ENCODE data around the gene NCAM2. TPM values are rescaled to one million over a fixed set of nuclear protein-coding genes. Genes with fewer than 3 reads are reported as not detected.
A peak's percentile ranks its signal among the peaks of the same experiment; 100 is the strongest.

NCAM2 gene
- total RNA-seq, 1 donor from 2014 or later = 15.9 TPM

DNA sequence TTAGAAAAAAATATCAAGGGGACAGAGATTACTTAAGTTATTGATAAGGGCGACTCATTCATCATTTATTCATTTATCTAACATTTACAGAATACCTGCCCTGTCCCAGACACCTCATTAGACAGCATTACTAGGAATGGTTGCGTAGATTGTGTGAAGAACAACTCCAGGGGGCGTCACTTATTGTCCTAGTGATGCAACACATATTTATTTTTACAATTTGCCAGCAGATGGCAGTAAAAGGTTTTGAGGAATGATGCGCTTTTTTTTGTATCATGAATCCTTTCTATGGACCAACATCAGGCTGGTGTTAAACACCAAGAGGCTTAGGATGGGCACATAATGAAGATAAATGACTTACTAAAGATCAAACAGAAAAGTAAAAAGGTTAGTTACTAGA is 5.5 kb downstream of the NCAM2 start:
- H3K4me1 ChIP-seq = peaks cover 5% of the 10 kb centered on the region
- DNase-seq (no peak), ATAC-seq (no peak)
- intact Hi-C loops (cut with DNase I) = no loop called here
- TF ChIP-seq, protein P1, sequence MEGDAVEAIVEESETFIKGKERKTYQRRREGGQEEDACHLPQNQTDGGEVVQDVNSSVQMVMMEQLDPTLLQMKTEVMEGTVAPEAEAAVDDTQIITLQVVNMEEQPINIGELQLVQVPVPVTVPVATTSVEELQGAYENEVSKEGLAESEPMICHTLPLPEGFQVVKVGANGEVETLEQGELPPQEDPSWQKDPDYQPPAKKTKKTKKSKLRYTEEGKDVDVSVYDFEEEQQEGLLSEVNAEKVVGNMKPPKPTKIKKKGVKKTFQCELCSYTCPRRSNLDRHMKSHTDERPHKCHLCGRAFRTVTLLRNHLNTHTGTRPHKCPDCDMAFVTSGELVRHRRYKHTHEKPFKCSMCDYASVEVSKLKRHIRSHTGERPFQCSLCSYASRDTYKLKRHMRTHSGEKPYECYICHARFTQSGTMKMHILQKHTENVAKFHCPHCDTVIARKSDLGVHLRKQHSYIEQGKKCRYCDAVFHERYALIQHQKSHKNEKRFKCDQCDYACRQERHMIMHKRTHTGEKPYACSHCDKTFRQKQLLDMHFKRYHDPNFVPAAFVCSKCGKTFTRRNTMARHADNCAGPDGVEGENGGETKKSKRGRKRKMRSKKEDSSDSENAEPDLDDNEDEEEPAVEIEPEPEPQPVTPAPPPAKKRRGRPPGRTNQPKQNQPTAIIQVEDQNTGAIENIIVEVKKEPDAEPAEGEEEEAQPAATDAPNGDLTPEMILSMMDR (IDR thresholded peaks at IDR 0.05) = peak; percentile 38
- no peaks in the 10 kb centered on the region for H3K36me3 ChIP-seq
- no peak overlapping the region for H3K27ac ChIP-seq
- H3K27me3 ChIP-seq = no peaks in the 10 kb centered on the region
- no peak overlapping the region for H3K4me3 ChIP-seq
- no peaks in the 10 kb centered on the region for H3K9me3 ChIP-seq

- no peak for ATAC-seq
- intact Hi-C loops (cut with DNase I) = no loop called here
- no peaks in the 10 kb centered on the region for H3K9me3 ChIP-seq
Observed at GRCh38 chr21:21007606-21008005, 9.4 kb downstream of the NCAM2 start.

DNA sequence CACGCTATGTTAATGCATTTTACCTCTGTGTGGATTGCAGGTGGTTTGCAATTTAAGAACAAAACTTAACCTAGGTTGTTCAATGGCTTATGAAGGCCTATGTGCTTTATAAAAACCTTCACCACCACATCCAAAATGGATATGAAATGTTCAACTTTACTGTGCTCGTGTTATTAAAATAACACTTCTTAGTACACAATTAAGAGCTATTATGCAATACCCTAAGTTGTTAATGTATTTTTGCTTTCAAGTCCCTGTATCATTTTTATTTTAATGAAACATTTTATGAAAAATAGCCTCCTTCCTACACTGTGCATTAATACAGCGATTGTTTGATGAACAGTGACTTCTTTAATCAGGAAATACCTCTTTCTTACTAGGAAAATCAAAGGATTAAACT is 12.0 kb downstream of the NCAM2 start:
- H3K4me1 ChIP-seq = no peaks in the 10 kb centered on the region
- H3K27ac ChIP-seq = no peak overlapping the region
- H3K27me3 ChIP-seq = no peaks in the 10 kb centered on the region
- H3K9me3 ChIP-seq = no peaks in the 10 kb centered on the region
- TF ChIP-seq, protein P1 (IDR thresholded peaks at IDR 0.05) = no peak
- ATAC-seq (no peak), DNase-seq (no peak)
- H3K36me3 ChIP-seq = no peaks in the 10 kb centered on the region
- H3K4me3 ChIP-seq = no peak overlapping the region
- intact Hi-C loops (cut with DNase I) = no loop called here

More at GRCh38 chr21:21007606-21008005, 9.4 kb downstream of the NCAM2 start:
- TF ChIP-seq, protein P1 (IDR thresholded peaks at IDR 0.05) = no peak
- Histone ChIP-seq H3K4me3 (no peak overlapping the region), H3K27ac (no peak overlapping the region), H3K36me3 (no peaks in the 10 kb centered on the region), H3K4me1 (no peaks in the 10 kb centered on the region), H3K27me3 (no peaks in the 10 kb centered on the region)
- DNase-seq = no peak

GRCh38 chr21:21010698-21011097 is 12.5 kb downstream of the NCAM2 start:
- TF ChIP-seq, protein P1 (IDR thresholded peaks at IDR 0.05) = no peak
- DNase-seq (no peak), ATAC-seq (no peak)
- Histone ChIP-seq H3K4me3 (no peak overlapping the region), H3K27me3 (no peaks in the 10 kb centered on the region), H3K9me3 (no peaks in the 10 kb centered on the region), H3K4me1 (no peaks in the 10 kb centered on the region), H3K27ac (no peak overlapping the region), H3K36me3 (no peaks in the 10 kb centered on the region)
- intact Hi-C loops (cut with DNase I) = no loop called here

DNA sequence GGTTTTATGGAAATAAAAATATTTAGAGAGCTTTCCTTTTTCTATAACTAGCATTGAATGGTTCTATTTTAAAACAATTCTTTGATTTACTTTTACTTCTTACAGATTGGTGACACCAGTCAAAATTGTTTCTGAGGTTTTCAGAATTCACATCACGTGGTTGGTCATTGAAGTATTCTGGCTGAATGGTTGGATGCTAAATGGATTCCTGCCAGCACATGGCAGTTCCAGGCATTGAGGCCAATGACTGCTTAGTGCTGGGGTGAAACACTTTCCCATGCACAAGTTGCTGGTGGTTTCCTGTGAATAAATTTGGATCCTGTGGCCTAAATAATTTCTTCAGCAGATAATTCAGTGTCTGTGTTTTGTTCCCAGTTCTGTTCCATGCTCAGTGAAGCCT is 20.6 kb downstream of the NCAM2 start:
- no peak for ATAC-seq
- no peak overlapping the region for H3K4me3 ChIP-seq

More for the DNA sequence above, 20.6 kb downstream of the NCAM2 start:
- Histone ChIP-seq H3K36me3 (no peaks in the 10 kb centered on the region), H3K27ac (no peak overlapping the region), H3K9me3 (no peaks in the 10 kb centered on the region), H3K4me1 (no peaks in the 10 kb centered on the region), H3K27me3 (no peaks in the 10 kb centered on the region)
- intact Hi-C loops (cut with DNase I) = no loop called here
- TF ChIP-seq, protein P1 (IDR thresholded peaks at IDR 0.05) = no peak
- no peak for DNase-seq
